Activated CD4-positive, alpha-beta T cell treated with anti-CD3 and anti-CD28 coated beads, Interleukin-2, amount 50 U/mL, for 4 hours (primary cell): ENCODE results near the gene GJC2.
A peak's percentile ranks its signal among the peaks of the same experiment; 100 is the strongest.
"Not testable (repeated sequence)": the region's sequence is repeated elsewhere in the genome, so short reads cannot be mapped to it uniquely, and the experiment has no call there.

ENCODE experiments used
- DNase-seq, 2 experiments: peaks; one replicate each; pipeline ENCODE4 v3.0.0-alpha.2; 2020

The GJC2 gene

GRCh38 chr1:228174482-228175315, 25.0 kb downstream of the GJC2 start:
- DNase-seq = no peak

GRCh38 chr1:228175316-228176023, 25.7 kb downstream of the GJC2 start:
- DNase-seq = no peak

- DNase-seq = no peak
Measured at GRCh38 chr1:228176024-228176395, 26.3 kb downstream of the GJC2 start.

DNA sequence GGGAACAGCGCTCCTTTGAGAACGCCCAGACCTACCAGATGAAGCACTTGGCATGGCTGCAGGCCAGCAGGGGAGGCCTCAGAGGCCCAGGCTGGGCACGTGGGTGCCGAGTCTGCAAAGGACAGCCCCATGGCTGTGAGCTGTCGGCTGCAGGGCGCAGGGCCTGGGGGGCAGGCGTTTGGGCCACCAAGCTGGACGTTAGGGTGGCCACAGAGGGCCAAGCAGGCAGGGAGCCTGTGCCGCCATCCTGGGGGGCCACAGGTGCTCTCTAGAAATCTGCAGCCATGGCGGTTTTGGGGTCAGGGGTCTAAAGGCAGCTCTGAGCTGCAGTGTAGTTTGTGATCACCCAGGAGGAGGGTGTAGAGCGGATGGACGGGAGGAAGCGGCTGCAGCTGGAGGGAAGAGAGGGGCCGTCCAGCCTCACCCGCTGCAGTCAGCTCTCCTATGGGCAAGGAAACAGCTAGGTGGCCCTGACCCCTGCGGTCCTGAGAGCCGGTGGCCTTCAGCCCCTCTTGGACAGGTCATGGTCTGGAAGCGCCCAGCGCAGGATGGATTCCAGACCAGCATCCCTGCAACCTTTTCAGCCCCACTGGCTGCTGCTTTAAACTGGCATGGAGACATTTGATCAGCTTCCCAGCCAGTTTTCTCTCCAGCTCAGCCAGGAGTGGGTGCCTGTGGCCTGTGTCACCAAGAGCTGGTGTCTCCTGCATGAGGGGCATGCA, 26.9 kb downstream of the GJC2 start:
- no peak for DNase-seq

DNA sequence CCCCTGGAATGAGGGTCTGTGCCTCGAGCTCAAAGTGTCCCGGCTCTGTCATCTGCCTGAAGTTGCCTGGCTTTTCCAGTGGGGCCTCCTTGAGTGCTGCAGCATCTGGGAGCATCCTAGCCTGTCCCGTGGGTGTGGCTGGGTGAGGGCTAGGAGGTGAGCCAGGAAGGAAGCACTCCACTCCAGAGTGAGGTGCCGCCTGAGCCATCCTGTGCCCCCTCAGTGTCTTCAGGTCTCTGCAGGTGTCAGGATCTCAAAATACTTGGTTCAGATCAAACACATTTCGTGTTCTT, 27.4 kb downstream of the GJC2 start:
- DNase-seq = no peak

GRCh38 chr1:228177721-228178710, 28.3 kb downstream of the GJC2 start:
- DNase-seq = no peak

GRCh38 chr1:228178737-228179684, 29.3 kb downstream of the GJC2 start:
- no peak for DNase-seq

- DNase-seq = no peak
Measured at GRCh38 chr1:228180271-228180958, 30.7 kb downstream of the GJC2 start.

DNA sequence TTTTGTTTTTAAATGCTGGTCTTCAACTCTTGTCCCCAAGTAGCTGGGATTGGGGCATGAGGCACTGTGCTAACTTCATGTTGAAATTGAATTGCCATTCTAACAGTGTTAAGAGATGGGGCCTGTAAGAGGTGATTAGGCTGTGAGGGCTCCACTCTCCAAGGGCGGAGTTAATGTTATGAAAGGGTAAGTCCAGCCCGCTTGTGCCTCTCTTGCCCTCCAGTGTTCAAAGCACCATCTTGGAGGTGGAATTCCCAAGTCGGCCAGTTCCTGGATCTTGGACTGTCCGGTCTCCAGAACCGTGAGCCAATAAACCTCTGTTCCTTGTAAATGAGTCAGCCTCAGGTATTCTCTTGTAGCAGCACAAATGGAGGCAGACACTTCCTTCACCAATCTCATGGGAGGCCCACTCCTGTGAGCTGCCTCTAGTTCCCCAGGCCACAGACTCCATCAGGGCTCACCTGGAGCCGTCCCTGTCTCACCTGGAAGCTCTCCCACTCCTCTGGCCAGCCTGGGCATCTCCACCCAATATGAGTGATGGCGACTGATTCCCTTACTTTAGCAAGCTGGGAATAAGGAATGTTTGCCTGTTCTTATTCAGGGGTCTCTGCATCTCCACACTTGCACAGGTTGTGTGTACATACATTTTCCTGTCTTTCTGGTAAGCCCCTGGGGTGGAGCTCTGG, 31.4 kb downstream of the GJC2 start:
- DNase-seq = no peak

DNA sequence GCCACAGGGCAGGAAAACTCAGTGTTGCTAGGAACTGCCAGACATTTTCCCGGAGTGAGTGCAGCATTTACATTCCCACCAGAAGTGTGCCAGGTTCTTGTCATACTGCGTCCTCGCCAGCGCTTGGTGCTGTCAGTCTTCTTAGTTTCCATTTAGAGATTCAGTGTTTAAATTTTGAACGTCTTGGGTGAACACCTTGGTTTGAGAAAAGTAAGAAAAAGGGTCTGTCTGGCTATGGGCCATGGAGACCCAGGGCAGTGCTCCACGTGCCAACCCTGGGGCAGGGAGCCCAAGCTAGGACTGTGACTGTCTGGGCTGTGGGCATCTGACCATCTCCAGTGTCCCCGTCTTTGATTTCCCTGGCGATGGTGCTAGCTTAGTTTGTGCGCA, 31.9 kb downstream of the GJC2 start:
- no peak for DNase-seq

DNA sequence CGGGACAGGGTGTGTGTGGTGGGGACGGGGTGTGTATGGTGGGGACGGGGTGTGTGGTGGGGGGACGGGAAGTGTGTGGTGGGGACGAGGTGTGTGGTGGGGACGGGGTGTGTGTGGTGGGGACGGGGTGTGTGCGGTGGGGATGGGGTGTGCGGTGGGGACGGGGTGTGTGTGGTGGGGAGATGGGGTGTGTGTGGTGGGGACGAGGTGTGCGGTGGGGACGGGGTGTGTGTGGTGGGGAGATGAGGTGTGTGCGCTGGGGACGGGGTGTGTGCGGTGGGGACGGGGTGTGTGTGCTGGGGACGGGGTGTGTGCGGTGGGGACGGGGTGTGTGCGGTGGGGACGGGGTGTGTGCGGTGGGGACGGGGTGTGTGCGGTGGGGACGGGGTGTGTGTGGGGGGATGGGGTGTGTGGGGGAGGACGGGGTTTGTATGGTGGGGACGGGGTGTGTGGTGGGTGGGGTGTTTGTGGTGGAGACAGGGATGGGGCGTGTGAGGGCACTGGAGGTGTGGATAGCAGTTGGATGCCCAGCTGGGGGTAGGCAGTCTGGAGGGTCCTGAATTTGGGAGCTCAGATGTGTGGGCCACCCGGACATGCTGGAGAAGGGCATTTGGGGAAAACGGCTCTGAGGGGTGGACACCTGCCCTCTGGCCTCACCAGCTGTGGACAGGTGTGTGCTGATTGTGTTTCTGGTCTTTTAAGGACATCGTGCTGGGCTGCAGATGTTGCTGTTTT, 32.7 kb downstream of the GJC2 start:
- DNase-seq = no peak

DNA sequence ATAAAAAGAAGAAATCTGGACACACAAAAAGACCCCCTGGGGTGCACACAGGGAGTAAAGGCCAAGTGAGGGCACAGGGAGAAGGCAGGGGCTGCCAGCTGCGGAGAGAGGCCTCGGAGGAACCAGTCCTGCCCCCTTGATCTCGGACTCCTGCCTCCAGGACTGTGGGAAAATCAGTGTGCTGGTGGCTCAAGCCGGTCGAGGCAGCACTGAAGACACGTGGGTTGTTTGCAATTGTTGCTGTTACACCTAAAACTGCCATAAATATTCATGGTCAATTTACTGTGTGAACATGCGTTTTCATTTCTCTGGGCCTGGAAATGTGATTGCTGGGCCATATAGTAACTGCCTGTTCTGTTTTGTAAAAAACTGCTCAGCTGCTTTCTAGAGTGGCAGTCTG, 34.4 kb downstream of the GJC2 start:
- DNase-seq = no peak

- DNase-seq = peak; percentile 23 to 31
Measured at GRCh38 chr1:228185641-228185965, 35.9 kb downstream of the GJC2 start.

DNA sequence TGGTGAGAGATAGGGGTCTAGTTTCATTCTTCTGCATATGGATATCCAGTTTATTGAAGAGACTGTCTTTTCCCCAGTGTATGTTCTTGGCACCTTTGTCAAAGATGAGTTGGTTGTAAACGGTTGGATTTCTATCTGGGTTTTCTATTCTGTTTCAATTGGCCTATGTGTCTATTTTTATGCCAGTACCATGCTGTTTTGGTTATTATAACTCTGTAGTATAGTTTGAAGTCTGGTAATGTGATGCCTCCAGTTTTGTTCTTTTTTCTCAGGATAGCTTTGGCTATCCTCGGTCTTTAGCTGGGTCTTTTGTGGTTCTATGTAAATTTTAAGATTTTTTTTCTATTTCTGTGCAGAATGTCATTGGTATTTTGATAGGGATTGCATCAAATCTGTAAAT, 38.5 kb downstream of the GJC2 start:
- DNase-seq = not testable (repeated sequence)

- no peak for DNase-seq
Measured at GRCh38 chr1:228190182-228190581, 40.5 kb downstream of the GJC2 start.

- no peak for DNase-seq
Measured at GRCh38 chr1:228190778-228191177, 41.0 kb downstream of the GJC2 start.

DNA sequence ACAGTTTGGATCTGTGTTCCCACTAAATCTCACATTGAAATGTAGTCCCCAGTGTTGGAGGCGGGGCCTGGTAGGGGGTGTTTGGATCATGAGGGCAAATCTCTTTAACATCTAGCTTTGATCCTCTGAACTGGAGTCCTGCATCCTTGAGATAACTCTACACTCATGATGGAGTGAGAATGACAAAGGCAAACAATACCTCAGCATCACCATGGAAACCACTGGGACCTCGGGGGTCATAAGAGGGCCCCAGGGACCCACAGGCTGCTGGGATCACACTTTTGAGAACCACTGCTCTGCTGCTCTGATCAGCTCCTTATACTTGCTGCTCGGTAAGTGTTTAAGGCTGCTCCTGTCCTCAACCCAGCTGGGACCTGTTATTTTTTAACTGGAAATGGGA, 44.7 kb downstream of the GJC2 start:
- DNase-seq = no peak

GRCh38 chr1:228194921-228195812, 45.4 kb downstream of the GJC2 start:
- DNase-seq = no peak
